Left lung (tissue), 10 donors: ENCODE results near the gene OLFML2B. TPM values are rescaled to one million over a fixed set of nuclear protein-coding genes. Genes with fewer than 3 reads are reported as not detected.
A peak's percentile ranks its signal among the peaks of the same experiment; 100 is the strongest.

Experiments used
- ATAC-seq: fragments of 200-7000 bp; cut with Tn5 transposase; one replicate; pipeline ENCODE4 v1.9.1; 2020; ENCODE audit warnings: moderate library complexity
- DNase-seq, 4 donors: peaks; one replicate each; pipeline ENCODE4 v3.0.0-alpha.2; 2013 to 2020
- H3K27ac ChIP-seq, 2 donors: fragments of 200-600 bp; sonication (generic) in 1 of 2; one replicate each; pipeline versions ENCODE4 v1.5.0 to v1.8.0; 2020 to 2021
- H3K27me3 ChIP-seq, 2 donors: fragments of 200-600 bp; sonication (generic) in 1 of 2; one replicate each; pipeline versions ENCODE4 v1.5.0 to v1.8.0; 2020 to 2021
- H3K36me3 ChIP-seq, 2 donors: fragments of 200-600 bp; sonication (generic) in 1 of 2; one replicate each; pipeline versions ENCODE4 v1.5.0 to v1.8.0; 2020 to 2021
- H3K4me1 ChIP-seq, 2 donors: fragments of 200-600 bp; one replicate each; pipeline ENCODE4 v1.8.0; 2021
- H3K4me3 ChIP-seq, 2 donors: fragments of 200-600 bp; sonication (generic) in 1 of 2; one replicate each; pipeline versions ENCODE4 v1.5.0 to v1.8.0; 2020 to 2021; ENCODE audit warnings: mild to moderate bottlenecking in 1 of 2
- H3K9me3 ChIP-seq, 2 donors: fragments of 200-600 bp; sonication (generic) in 1 of 2; one replicate each; pipeline versions ENCODE4 v1.5.0 to v1.8.0; 2020 to 2021
- CTCF ChIP-seq, 2 donors: fragments of 200-600 bp; sonication (generic) in 1 of 2; IDR thresholded peaks; one replicate each; pipeline versions ENCODE4 v1.5.0 to v1.8.0; 2021; ENCODE audit warnings: antibody characterized with exemption in 2 of 2
- intact Hi-C, 2 donors: fragments of 100-400 bp; cut with DNase I; formaldehyde crosslinking; loops; one replicate each; pipeline versions ENCODE4 v1.11.2 to v1.14.2; 2022
- polyA plus RNA-seq, 6 donors: library from polyadenylated mRNA; unstranded; fragments of 120-200 nt; gene quantifications; one replicate each; pipeline ENCODE4 v1.2.1, GENCODE V29; 2013; ENCODE audit not compliant: insufficient read length in 6 of 6
- total RNA-seq, 2 donors: library from RNA; stranded (reverse); fragmentation: NEBNext Ultra II Directional; extraction: Animal tissue kit (Norgen Biotek cat#: 25700); gene quantifications; one replicate each; pipeline ENCODE4 v1.2.1, GENCODE V29; 2021
- donor health status: DM: no; HTN: yes; CAD: no.
- donor health status: DM: no; HTN: no; CAD: no.

The OLFML2B gene
- total and polyA plus RNA-seq, 8 donors = 12.7 to 46.8 (median 15.2) TPM

GRCh38 chr1:161989786-161990185 is 33.9 kb downstream of the OLFML2B start:
- no peak for TF ChIP-seq CTCF (IDR thresholded peaks at IDR 0.05)
- Histone ChIP-seq H3K27me3 (no peaks in the 10 kb centered on the region), H3K27ac (peak overlapping the region in 1 of 2 donors; percentile 64), H3K4me3 (no peak overlapping the region), H3K4me1 (peaks cover 0 to 22% of the 10 kb centered on the region in 2 donors), H3K36me3 (peaks cover 0 to 20% of the 10 kb centered on the region in 2 donors), H3K9me3 (peaks cover 0 to 13% of the 10 kb centered on the region in 2 donors)
- intact Hi-C loops = no loop called here
- peak; percentile 34 for ATAC-seq
- DNase-seq = no peak

GRCh38 chr1:161989108-161989507 is 34.6 kb downstream of the OLFML2B start:
- H3K27me3 ChIP-seq = no peaks in the 10 kb centered on the region
- intact Hi-C loops = no loop called here
- H3K4me1 ChIP-seq = peaks cover 0 to 22% of the 10 kb centered on the region in 2 donors
- H3K36me3 ChIP-seq = peaks cover 0 to 23% of the 10 kb centered on the region in 2 donors
- DNase-seq (no peak), ATAC-seq (no peak)
- H3K9me3 ChIP-seq = peaks cover 0 to 13% of the 10 kb centered on the region in 2 donors
- no peak overlapping the region for H3K27ac ChIP-seq
- TF ChIP-seq CTCF (IDR thresholded peaks at IDR 0.05) = no peak
- H3K4me3 ChIP-seq = no peak overlapping the region

GRCh38 chr1:161988413-161988812 is 35.3 kb downstream of the OLFML2B start:
- Histone ChIP-seq H3K27me3 (no peaks in the 10 kb centered on the region), H3K9me3 (peaks cover 0 to 13% of the 10 kb centered on the region in 2 donors), H3K36me3 (peaks cover 0 to 30% of the 10 kb centered on the region in 2 donors), H3K4me3 (no peak overlapping the region), H3K27ac (no peak overlapping the region), H3K4me1 (peaks cover 0 to 22% of the 10 kb centered on the region in 2 donors)
- DNase-seq (no peak), ATAC-seq (peak; percentile 13)
- TF ChIP-seq CTCF (IDR thresholded peaks at IDR 0.05) = no peak
- intact Hi-C loops = no loop called here

GRCh38 chr1:161987872-161988271 is 35.8 kb downstream of the OLFML2B start:
- DNase-seq (no peak), ATAC-seq (no peak)
- Histone ChIP-seq H3K36me3 (peaks cover 0 to 27% of the 10 kb centered on the region in 2 donors), H3K4me1 (peaks cover 0 to 22% of the 10 kb centered on the region in 2 donors), H3K27me3 (no peaks in the 10 kb centered on the region), H3K27ac (no peak overlapping the region), H3K9me3 (peaks cover 0 to 13% of the 10 kb centered on the region in 2 donors), H3K4me3 (no peak overlapping the region)
- no peak for TF ChIP-seq CTCF (IDR thresholded peaks at IDR 0.05)
- intact Hi-C loops = no loop called here

DNA sequence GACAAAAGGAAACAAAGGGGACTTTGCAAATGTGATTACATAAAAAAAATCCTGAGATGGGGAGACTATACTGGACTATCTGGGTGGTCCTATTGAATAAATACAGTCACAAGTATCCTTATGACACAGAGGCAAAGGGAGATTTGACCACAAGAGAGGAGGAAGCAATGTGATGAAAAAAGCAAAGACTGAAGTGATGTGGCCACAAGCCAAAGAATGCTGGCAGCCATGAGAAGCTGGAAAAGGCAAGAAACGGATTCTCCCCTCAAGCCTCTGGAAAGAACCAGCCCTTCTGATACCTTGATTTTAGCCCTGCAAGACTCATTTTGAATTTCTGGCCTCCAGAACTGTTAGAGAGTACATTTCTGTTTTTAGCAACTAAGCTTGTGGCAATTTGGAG is 36.4 kb downstream of the OLFML2B start:
- Histone ChIP-seq H3K4me1 (peaks cover 0 to 22% of the 10 kb centered on the region in 2 donors), H3K27me3 (no peaks in the 10 kb centered on the region), H3K27ac (no peak overlapping the region), H3K9me3 (peaks cover 0 to 13% of the 10 kb centered on the region in 2 donors), H3K36me3 (peaks cover 0 to 24% of the 10 kb centered on the region in 2 donors), H3K4me3 (no peak overlapping the region)
- DNase-seq (no peak), ATAC-seq (no peak)
- intact Hi-C loops = no loop called here
- no peak for TF ChIP-seq CTCF (IDR thresholded peaks at IDR 0.05)
